Fibroblast of lung (primary cell): ENCODE results near the gene INSYN2B. TPM values are rescaled to one million over a fixed set of nuclear protein-coding genes. Genes with fewer than 3 reads are reported as not detected.

Experiments used
- DNase-seq, 2 donors: peaks; one replicate each; pipeline versions ENCODE4 v3.0.0 to v3.0.0-alpha.2; 2010; ENCODE audit warnings: low read depth in 2 of 2
- H2AFZ ChIP-seq: 2 replicates; pipeline ENCODE4 v1.5.1; 2012; ENCODE audit warnings: low read length, control low read depth, inconsistent platforms
- H3K27ac ChIP-seq: 2 replicates; pipeline ENCODE4 v1.5.1; 2011; ENCODE audit warnings: low read length, control low read depth; ENCODE audit not compliant: insufficient read depth
- H3K27me3 ChIP-seq: 2 replicates; pipeline ENCODE4 v1.5.1; 2011; ENCODE audit warnings: mild to moderate bottlenecking, low read length; ENCODE audit not compliant: control insufficient read depth, insufficient read depth
- H3K36me3 ChIP-seq: 2 replicates; pipeline ENCODE4 v1.5.1; 2011; ENCODE audit warnings: low read length; ENCODE audit not compliant: control insufficient read depth, insufficient read depth
- H3K4me1 ChIP-seq: 2 replicates; pipeline ENCODE4 v1.5.1; 2011; ENCODE audit warnings: low read length; ENCODE audit not compliant: control insufficient read depth, insufficient read depth; ENCODE audit errors: extremely low read depth
- H3K4me2 ChIP-seq: 2 replicates; pipeline ENCODE4 v1.5.1; 2011; ENCODE audit warnings: low read length, control low read depth; ENCODE audit not compliant: insufficient read depth; ENCODE audit errors: extremely low read depth
- H3K4me3 ChIP-seq, 4 experiments: fragments of 200-600 bp in 1 of 4; sonication (generic) in 1 of 4; replicated peaks in 1 of 4; 2 replicates each; pipeline ENCODE4 v1.5.1; 2011 to 2016; ENCODE audit warnings: low read length in 4 of 4, low read depth in 3 of 4, mild to moderate bottlenecking in 3 of 4, control low read depth in 2 of 4, inconsistent platforms in 1 of 4, mixed read lengths in 1 of 4; ENCODE audit not compliant: insufficient read depth in 1 of 4; ENCODE audit errors: control extremely low read depth in 1 of 4
- H3K79me2 ChIP-seq: 2 replicates; pipeline ENCODE4 v1.5.1; 2012; ENCODE audit warnings: mild to moderate bottlenecking, low read length, inconsistent platforms; ENCODE audit not compliant: control insufficient read depth, insufficient read depth
- H3K9ac ChIP-seq: 2 replicates; pipeline ENCODE4 v1.5.1; 2011; ENCODE audit warnings: mild to moderate bottlenecking, low read length, control low read depth; ENCODE audit not compliant: insufficient read depth
- H3K9me3 ChIP-seq: 2 replicates; pipeline ENCODE4 v1.5.1; 2012; ENCODE audit warnings: low read depth, low read length; ENCODE audit not compliant: control insufficient read depth, insufficient read depth
- H4K20me1 ChIP-seq: 2 replicates; pipeline ENCODE4 v1.5.1; 2011; ENCODE audit warnings: low read length; ENCODE audit not compliant: control insufficient read depth, insufficient read depth; ENCODE audit errors: extremely low read depth
- EZH2 ChIP-seq: IDR thresholded peaks from 2 replicates; pipeline ENCODE4 v1.5.1; 2012; ENCODE audit warnings: low read length, control low read depth, mild to moderate bottlenecking; ENCODE audit errors: missing control alignments
- polyA plus RNA-seq, 2 donors: library from polyadenylated mRNA; depleted of rRNA in 1 of 2; stranded (reverse) in 1 of 2; unstranded in 1 of 2; fragments of >200 nt; gene quantifications; 2 replicates each; pipeline ENCODE4 v1.2.1, GENCODE V29; 2011 to 2012; ENCODE audit warnings: missing spikeins in 1 of 2
- total RNA-seq: library from RNA; depleted of rRNA; stranded (reverse); fragments of >200 nt; gene quantifications from 2 replicates; pipeline ENCODE4 v1.2.1, GENCODE V29; 2014
- TF ChIP-seq, protein P1 (sequence below), 2 donors: IDR thresholded peaks in 1 of 2; conservative IDR thresholded peaks in 1 of 2; 1 replicate in 1 of 2; 2 replicates in 1 of 2; pipeline ENCODE4 v1.5.1; 2011 to 2012; ENCODE audit warnings: low read length in 2 of 2, control low read depth in 1 of 2, inconsistent platforms in 1 of 2, low read depth in 1 of 2, mild to moderate bottlenecking in 1 of 2

INSYN2B gene
- total and polyA plus RNA-seq, 2 donors (not counting 1 experiment from before 2014, with no cell fraction given) = 3.6 to 6.3 TPM

DNA sequence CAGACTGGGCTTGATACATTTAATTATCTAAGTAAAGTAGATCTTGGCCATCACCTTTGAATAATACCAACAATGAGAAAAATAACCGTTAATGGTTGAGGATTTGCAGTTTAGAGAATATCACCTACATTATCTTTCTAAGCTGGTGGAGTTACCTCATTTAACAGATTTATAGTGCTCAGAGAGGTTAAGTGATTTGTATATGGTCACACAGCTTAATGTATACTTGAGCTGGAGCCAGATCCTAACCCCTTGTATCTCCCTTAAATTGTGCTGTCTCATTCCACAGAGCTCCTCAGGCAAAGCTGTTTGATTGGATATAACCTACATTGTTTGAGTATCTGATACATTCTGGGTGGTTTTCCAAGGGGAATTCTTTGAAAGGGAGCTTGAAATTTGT is 57.8 kb downstream of the INSYN2B start:
- H3K27ac ChIP-seq = no peak overlapping the region
- H2AFZ ChIP-seq = no peak overlapping the region
- H4K20me1 ChIP-seq = no peaks in the 10 kb centered on the region
- H3K9me3 ChIP-seq = no peaks in the 10 kb centered on the region
- no peaks in the 10 kb centered on the region for H3K27me3 ChIP-seq
- H3K4me2 ChIP-seq = no peak overlapping the region
- H3K9ac ChIP-seq = no peak overlapping the region
- no peaks in the 10 kb centered on the region for H3K4me1 ChIP-seq
- no peaks in the 10 kb centered on the region for H3K36me3 ChIP-seq
- no peaks in the 10 kb centered on the region for H3K79me2 ChIP-seq
- TF ChIP-seq, protein P1, sequence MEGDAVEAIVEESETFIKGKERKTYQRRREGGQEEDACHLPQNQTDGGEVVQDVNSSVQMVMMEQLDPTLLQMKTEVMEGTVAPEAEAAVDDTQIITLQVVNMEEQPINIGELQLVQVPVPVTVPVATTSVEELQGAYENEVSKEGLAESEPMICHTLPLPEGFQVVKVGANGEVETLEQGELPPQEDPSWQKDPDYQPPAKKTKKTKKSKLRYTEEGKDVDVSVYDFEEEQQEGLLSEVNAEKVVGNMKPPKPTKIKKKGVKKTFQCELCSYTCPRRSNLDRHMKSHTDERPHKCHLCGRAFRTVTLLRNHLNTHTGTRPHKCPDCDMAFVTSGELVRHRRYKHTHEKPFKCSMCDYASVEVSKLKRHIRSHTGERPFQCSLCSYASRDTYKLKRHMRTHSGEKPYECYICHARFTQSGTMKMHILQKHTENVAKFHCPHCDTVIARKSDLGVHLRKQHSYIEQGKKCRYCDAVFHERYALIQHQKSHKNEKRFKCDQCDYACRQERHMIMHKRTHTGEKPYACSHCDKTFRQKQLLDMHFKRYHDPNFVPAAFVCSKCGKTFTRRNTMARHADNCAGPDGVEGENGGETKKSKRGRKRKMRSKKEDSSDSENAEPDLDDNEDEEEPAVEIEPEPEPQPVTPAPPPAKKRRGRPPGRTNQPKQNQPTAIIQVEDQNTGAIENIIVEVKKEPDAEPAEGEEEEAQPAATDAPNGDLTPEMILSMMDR (conservative IDR thresholded peaks at IDR 0.05 in 1 of 2, IDR thresholded peaks at IDR 0.05 in 1 of 2; ENCODE audit: low read depth in 1 of 2, low read length in 2 of 2) = no peak
- no peak for TF ChIP-seq EZH2
- no peak overlapping the region for H3K4me3 ChIP-seq
- no peak for DNase-seq

DNA sequence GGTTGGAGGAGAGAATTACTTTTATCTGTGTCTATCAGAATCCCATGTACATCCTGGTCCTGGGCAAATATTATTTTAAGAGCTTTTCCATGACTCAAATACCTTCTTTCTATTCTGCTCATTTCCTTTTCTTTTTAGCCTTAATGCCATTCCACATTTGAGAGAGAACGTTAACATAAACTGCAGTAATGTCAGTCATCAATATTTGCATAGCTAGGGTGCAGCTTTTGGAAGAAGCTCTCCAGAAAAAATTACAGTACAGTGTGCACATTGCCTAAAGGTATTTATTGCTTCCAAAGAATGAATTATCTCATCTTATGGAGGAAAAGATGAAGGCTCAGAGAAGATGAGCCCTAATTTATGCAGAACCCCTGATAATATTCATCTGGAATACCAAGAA is 58.3 kb downstream of the INSYN2B start:
- no peak for DNase-seq
- no peak overlapping the region for H3K4me2 ChIP-seq
- TF ChIP-seq EZH2 = no peak
- TF ChIP-seq, protein P1 (conservative IDR thresholded peaks at IDR 0.05 in 1 of 2, IDR thresholded peaks at IDR 0.05 in 1 of 2; ENCODE audit: low read depth in 1 of 2, low read length in 2 of 2) = no peak
- H3K4me3 ChIP-seq = no peak overlapping the region
- H3K36me3 ChIP-seq = no peaks in the 10 kb centered on the region
- no peak overlapping the region for H3K9ac ChIP-seq
- H4K20me1 ChIP-seq = no peaks in the 10 kb centered on the region
- no peaks in the 10 kb centered on the region for H3K4me1 ChIP-seq
- H3K27ac ChIP-seq = no peak overlapping the region
- no peaks in the 10 kb centered on the region for H3K79me2 ChIP-seq
- no peaks in the 10 kb centered on the region for H3K9me3 ChIP-seq
- no peaks in the 10 kb centered on the region for H3K27me3 ChIP-seq
- no peak overlapping the region for H2AFZ ChIP-seq

DNA sequence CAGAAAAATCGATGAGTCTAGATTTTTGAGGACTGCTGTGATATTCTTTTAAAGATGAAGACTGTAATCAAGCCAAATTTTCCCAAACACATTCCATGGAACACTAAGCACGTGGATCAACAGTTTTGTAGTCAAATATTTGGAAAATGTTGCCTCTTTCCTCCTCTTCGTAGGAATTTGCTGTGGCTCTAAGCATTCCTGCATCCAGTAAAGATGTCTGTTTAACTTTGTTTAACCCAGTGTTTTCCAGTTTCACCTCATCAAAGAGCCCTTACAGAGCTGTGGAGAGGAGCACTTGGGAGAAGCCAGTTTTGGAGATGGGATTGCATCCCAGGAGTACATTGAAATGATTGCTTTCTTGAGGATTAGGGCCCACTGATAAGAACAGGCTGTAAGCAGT is 58.9 kb downstream of the INSYN2B start:
- Histone ChIP-seq H4K20me1 (no peaks in the 10 kb centered on the region), H3K9ac (no peak overlapping the region), H3K4me1 (no peaks in the 10 kb centered on the region), H2AFZ (no peak overlapping the region), H3K79me2 (no peaks in the 10 kb centered on the region), H3K4me2 (no peak overlapping the region), H3K36me3 (no peaks in the 10 kb centered on the region), H3K27me3 (no peaks in the 10 kb centered on the region), H3K27ac (no peak overlapping the region), H3K4me3 (no peak overlapping the region), H3K9me3 (no peaks in the 10 kb centered on the region)
- TF ChIP-seq, protein P1 (conservative IDR thresholded peaks at IDR 0.05 in 1 of 2, IDR thresholded peaks at IDR 0.05 in 1 of 2; ENCODE audit: low read depth in 1 of 2, low read length in 2 of 2) = no peak
- TF ChIP-seq EZH2 = no peak
- peak in 1 of 2 donors; percentile 11 for DNase-seq
